ENCODE measurements around the gene A1BG. TPM values are rescaled to one million over a fixed set of nuclear protein-coding genes. Genes with fewer than 3 reads are reported as not detected.

The A1BG gene
- total and polyA plus RNA-seq, 2 of the 13 experiments (the other 11 are each of a cell fraction or from before 2014, with no cell fraction given), result 14.7 to 41.4 TPM

GRCh38 chr19:58305065-58305931, 48.0 kb downstream of the A1BG start, which contains the start of gene ERVK3-1 (continued):
- TF ChIP-seq DPF2 (CRISPR knock-in tag; IDR thresholded peaks at IDR 0.05; ENCODE audit: borderline replicate concordance, low read depth) (no peak), DNMT3B (CRISPR knock-in tag; conservative IDR thresholded peaks at IDR 0.05) (no peak; the same call in 1 of the 2 replicates), RBAK (CRISPR knock-in tag; IDR thresholded peaks at IDR 0.05) (no peak), RFXAP (CRISPR knock-in tag; IDR thresholded peaks at IDR 0.05; ENCODE audit: borderline replicate concordance) (peak; percentile 15; the same call in 1 of the 2 replicates), NR3C1 (CRISPR knock-in tag; IDR thresholded peaks at IDR 0.05) (no peak), SMAD3 (CRISPR knock-in tag; IDR thresholded peaks at IDR 0.05) (0 out of 2 replicates have a peak, but pooled peaks have one; percentile 68), ZNF772 (CRISPR knock-in tag; IDR thresholded peaks at IDR 0.05) (peak; percentile 84; the same call in 1 of the 2 replicates), RELA (CRISPR knock-in tag; IDR thresholded peaks at IDR 0.05) (0 out of 2 replicates have a peak, but pooled peaks have one; percentile 68), ZNF124 (CRISPR knock-in tag; IDR thresholded peaks at IDR 0.05) (peak; percentile 84), MTERF4 (CRISPR knock-in tag; IDR thresholded peaks at IDR 0.05) (peak; percentile 62; the same call in 1 of the 2 replicates), SUZ12 (IDR thresholded peaks at IDR 0.05; ENCODE audit: low read depth, low read length) (peak; percentile 98), ZNF550 (CRISPR knock-in tag; IDR thresholded peaks at IDR 0.05; ENCODE audit: borderline replicate concordance) (no peak), ZNF468 (CRISPR knock-in tag; IDR thresholded peaks at IDR 0.05) (no peak), ZNF784 (CRISPR knock-in tag; IDR thresholded peaks at IDR 0.05; ENCODE audit: borderline replicate concordance) (peak; percentile 80; the same call in 1 of the 2 replicates), CBX5 (CRISPR knock-in tag; IDR thresholded peaks at IDR 0.05; ENCODE audit: borderline replicate concordance) (peak; percentile 76; the same call in 1 of the 2 replicates), FLYWCH1 (CRISPR knock-in tag; IDR thresholded peaks at IDR 0.05) (no peak), TBL1XR1 (IDR thresholded peaks at IDR 0.05; ENCODE audit: borderline replicate concordance, low read length, partially characterized antibody) (peak; percentile 63), AGO1 (IDR thresholded peaks at IDR 0.05; ENCODE audit: low read depth, low read length, poor library complexity, severe bottlenecking) (peak; percentile 92), PCBP2 (optimal IDR thresholded peaks at IDR 0.05; ENCODE audit: low read depth, low read length, poor library complexity, severe bottlenecking) (no peak), TBP (CRISPR knock-in tag; IDR thresholded peaks at IDR 0.05) (peak; percentile 52; the same call in 1 of the 2 replicates)
- TF ChIP-seq, protein P1, sequence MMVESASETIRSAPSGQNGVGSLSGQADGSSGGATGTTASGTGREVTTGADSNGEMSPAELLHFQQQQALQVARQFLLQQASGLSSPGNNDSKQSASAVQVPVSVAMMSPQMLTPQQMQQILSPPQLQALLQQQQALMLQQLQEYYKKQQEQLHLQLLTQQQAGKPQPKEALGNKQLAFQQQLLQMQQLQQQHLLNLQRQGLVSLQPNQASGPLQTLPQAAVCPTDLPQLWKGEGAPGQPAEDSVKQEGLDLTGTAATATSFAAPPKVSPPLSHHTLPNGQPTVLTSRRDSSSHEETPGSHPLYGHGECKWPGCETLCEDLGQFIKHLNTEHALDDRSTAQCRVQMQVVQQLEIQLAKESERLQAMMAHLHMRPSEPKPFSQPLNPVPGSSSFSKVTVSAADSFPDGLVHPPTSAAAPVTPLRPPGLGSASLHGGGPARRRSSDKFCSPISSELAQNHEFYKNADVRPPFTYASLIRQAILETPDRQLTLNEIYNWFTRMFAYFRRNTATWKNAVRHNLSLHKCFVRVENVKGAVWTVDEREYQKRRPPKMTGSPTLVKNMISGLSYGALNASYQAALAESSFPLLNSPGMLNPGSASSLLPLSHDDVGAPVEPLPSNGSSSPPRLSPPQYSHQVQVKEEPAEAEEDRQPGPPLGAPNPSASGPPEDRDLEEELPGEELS (CRISPR knock-in tag; IDR thresholded peaks at IDR 0.05), result no peak
- TF ChIP-seq, protein P2, sequence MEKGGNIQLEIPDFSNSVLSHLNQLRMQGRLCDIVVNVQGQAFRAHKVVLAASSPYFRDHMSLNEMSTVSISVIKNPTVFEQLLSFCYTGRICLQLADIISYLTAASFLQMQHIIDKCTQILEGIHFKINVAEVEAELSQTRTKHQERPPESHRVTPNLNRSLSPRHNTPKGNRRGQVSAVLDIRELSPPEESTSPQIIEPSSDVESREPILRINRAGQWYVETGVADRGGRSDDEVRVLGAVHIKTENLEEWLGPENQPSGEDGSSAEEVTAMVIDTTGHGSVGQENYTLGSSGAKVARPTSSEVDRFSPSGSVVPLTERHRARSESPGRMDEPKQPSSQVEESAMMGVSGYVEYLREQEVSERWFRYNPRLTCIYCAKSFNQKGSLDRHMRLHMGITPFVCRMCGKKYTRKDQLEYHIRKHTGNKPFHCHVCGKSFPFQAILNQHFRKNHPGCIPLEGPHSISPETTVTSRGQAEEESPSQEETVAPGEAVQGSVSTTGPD (CRISPR knock-in tag; IDR thresholded peaks at IDR 0.05), result no peak
- TF ChIP-seq, protein P3, sequence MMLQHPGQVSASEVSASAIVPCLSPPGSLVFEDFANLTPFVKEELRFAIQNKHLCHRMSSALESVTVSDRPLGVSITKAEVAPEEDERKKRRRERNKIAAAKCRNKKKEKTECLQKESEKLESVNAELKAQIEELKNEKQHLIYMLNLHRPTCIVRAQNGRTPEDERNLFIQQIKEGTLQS (CRISPR knock-in tag; IDR thresholded peaks at IDR 0.05), result no peak; the same call in 1 of the 2 replicates
